Activated T-helper 1 cell treated with anti-CD3 and anti-CD28 coated beads, Interleukin-12 subunit alpha, Interleukin-12 subunit beta, Interleukin-2, Interleukin-4 antibody, amounts not matched to agents 30 ng/mL and 10 ng/mL and 1 ng/mL, durations not matched to agents 14 hours and 24 hours and 36 hours (primary cell): Measurements from ENCODE around the gene MT1X. TPM values are rescaled to one million over a fixed set of nuclear protein-coding genes. Genes with fewer than 3 reads are reported as not detected.

ENCODE experiments used
- DNase-seq: peaks from one replicate; pipeline ENCODE4 v3.0.0; 2021; ENCODE audit warnings: low spot score
- H3K27ac Mint-ChIP-seq: one replicate; pipeline ENCODE4 v1.8.0; 2021; ENCODE audit warnings: mild to moderate bottlenecking, mixed read lengths
- H3K27me3 Mint-ChIP-seq: one replicate; pipeline ENCODE4 v1.8.0; 2022; ENCODE audit warnings: mild to moderate bottlenecking, moderate library complexity, mixed read lengths; ENCODE audit not compliant: insufficient read depth
- H3K36me3 Mint-ChIP-seq: one replicate; pipeline ENCODE4 v1.8.0; 2021; ENCODE audit warnings: low read depth, mixed read lengths
- H3K4me1 Mint-ChIP-seq: one replicate; pipeline ENCODE4 v1.8.0; 2021; ENCODE audit warnings: low read depth, mixed read lengths
- H3K4me3 Mint-ChIP-seq: one replicate; pipeline ENCODE4 v1.8.0; 2021; ENCODE audit warnings: mild to moderate bottlenecking, moderate library complexity, mixed read lengths
- H3K9me3 Mint-ChIP-seq: one replicate; pipeline ENCODE4 v1.8.0; 2021; ENCODE audit warnings: mixed read lengths
- intact Hi-C: fragments of 100-400 bp; cut with micrococcal nuclease; formaldehyde crosslinking; loops from one replicate; pipeline ENCODE4 v1.15.1; 2024
- total RNA-seq: library from RNA; stranded (reverse); gene quantifications from 2 replicates; pipeline ENCODE4 v1.2.3, GENCODE V29; 2022

The MT1X gene
- total RNA-seq, 1 donor from 2014 or later = 60.7 TPM

GRCh38 chr16:56643833-56644232 is 38.4 kb upstream of the MT1X start:
- Mint-ChIP-seq H3K27me3 (peaks cover 54% of the 10 kb centered on the region), H3K4me1 (peaks cover 25% of the 10 kb centered on the region), H3K36me3 (no peaks in the 10 kb centered on the region), H3K27ac (no peak overlapping the region), H3K4me3 (peak overlapping the region; percentile 70), H3K9me3 (no peaks in the 10 kb centered on the region)
- intact Hi-C loops = loop anchor here (1.0 to 2.0 kb wide), 7 partner anchors 13 to 67 kb away; partner anchors contain the start of genes MT1E, MT1F, MT1X and MT2A
- no peak for DNase-seq

- H3K9me3 Mint-ChIP-seq = no peaks in the 10 kb centered on the region
- intact Hi-C loops = no loop called here
- peaks cover 43% of the 10 kb centered on the region for H3K27me3 Mint-ChIP-seq
- no peaks in the 10 kb centered on the region for H3K36me3 Mint-ChIP-seq
- DNase-seq = no peak
- peaks cover 25% of the 10 kb centered on the region for H3K4me1 Mint-ChIP-seq
- no peak overlapping the region for H3K27ac Mint-ChIP-seq
- no peak overlapping the region for H3K4me3 Mint-ChIP-seq
Observed at GRCh38 chr16:56645311-56645710, 37.0 kb upstream of the MT1X start.

GRCh38 chr16:56645838-56646237 is 36.4 kb upstream of the MT1X start:
- intact Hi-C loops = no loop called here

GRCh38 chr16:56647641-56648431 is 34.4 kb upstream of the MT1X start:
- H3K36me3 Mint-ChIP-seq = peaks cover 1% of the 10 kb centered on the region
- peaks cover 15% of the 10 kb centered on the region for H3K4me1 Mint-ChIP-seq
- no peaks in the 10 kb centered on the region for H3K9me3 Mint-ChIP-seq
- intact Hi-C loops = no loop called here
- no peak for DNase-seq
- H3K27me3 Mint-ChIP-seq = peaks cover 44% of the 10 kb centered on the region
- no peak overlapping the region for H3K27ac Mint-ChIP-seq
- no peak overlapping the region for H3K4me3 Mint-ChIP-seq

More at GRCh38 chr16:56645838-56646237, 36.4 kb upstream of the MT1X start:
- Mint-ChIP-seq H3K4me3 (no peak overlapping the region), H3K27me3 (peaks cover 38% of the 10 kb centered on the region), H3K36me3 (no peaks in the 10 kb centered on the region), H3K4me1 (peaks cover 25% of the 10 kb centered on the region), H3K27ac (no peak overlapping the region), H3K9me3 (no peaks in the 10 kb centered on the region)
- DNase-seq = no peak

- intact Hi-C loops = no loop called here
- no peak for DNase-seq
- Mint-ChIP-seq H3K27ac (no peak overlapping the region), H3K4me1 (peaks cover 2% of the 10 kb centered on the region), H3K9me3 (no peaks in the 10 kb centered on the region), H3K36me3 (peaks cover 1% of the 10 kb centered on the region), H3K27me3 (peaks cover 42% of the 10 kb centered on the region), H3K4me3 (no peak overlapping the region)
Observed at GRCh38 chr16:56649271-56649670, 33.0 kb upstream of the MT1X start.

- H3K9me3 Mint-ChIP-seq = no peaks in the 10 kb centered on the region
- no peak overlapping the region for H3K27ac Mint-ChIP-seq
- intact Hi-C loops = no loop called here
- H3K4me1 Mint-ChIP-seq = peaks cover under 1% of the 10 kb centered on the region
- peaks cover 43% of the 10 kb centered on the region for H3K27me3 Mint-ChIP-seq
- peaks cover 1% of the 10 kb centered on the region for H3K36me3 Mint-ChIP-seq
- no peak overlapping the region for H3K4me3 Mint-ChIP-seq
- no peak for DNase-seq
Observed at GRCh38 chr16:56649820-56650219, 32.5 kb upstream of the MT1X start.

GRCh38 chr16:56651586-56651985 is 30.7 kb upstream of the MT1X start, which contains the start of gene MT1B:
TSS of gene MT1B (plus strand) at chr16:56651886. CDS start at chr16:56651954, 68 bp downstream.
- Mint-ChIP-seq H3K27ac (no peak within 1 kb of the TSS), H3K27me3 (peaks cover 39% of the 10 kb centered on the region)
- intact Hi-C loops = no loop called here

GRCh38 chr16:56652600-56652999 is 29.7 kb upstream of the MT1X start:
- Mint-ChIP-seq H3K9me3 (no peaks in the 10 kb centered on the region), H3K36me3 (peaks cover 1% of the 10 kb centered on the region), H3K4me3 (no peak overlapping the region), H3K27ac (no peak overlapping the region), H3K4me1 (peaks cover 8% of the 10 kb centered on the region), H3K27me3 (peaks cover 31% of the 10 kb centered on the region)
- intact Hi-C loops = no loop called here
- no peak for DNase-seq

More at GRCh38 chr16:56651586-56651985, 30.7 kb upstream of the MT1X start, which contains the start of gene MT1B:
- Mint-ChIP-seq H3K36me3 (peaks cover 1% of the 10 kb centered on the region), H3K4me3 (no peak within 1 kb of the TSS), H3K4me1 (peaks cover 4% of the 10 kb centered on the region), H3K9me3 (no peaks in the 10 kb centered on the region)
- DNase-seq = no peak

GRCh38 chr16:56653218-56653617 is 29.1 kb upstream of the MT1X start:
- no peak overlapping the region for H3K27ac Mint-ChIP-seq
- peaks cover 31% of the 10 kb centered on the region for H3K27me3 Mint-ChIP-seq
- no peak overlapping the region for H3K4me3 Mint-ChIP-seq
- peaks cover 1% of the 10 kb centered on the region for H3K36me3 Mint-ChIP-seq
- no peaks in the 10 kb centered on the region for H3K9me3 Mint-ChIP-seq
- intact Hi-C loops = no loop called here
- peaks cover 14% of the 10 kb centered on the region for H3K4me1 Mint-ChIP-seq
- no peak for DNase-seq

GRCh38 chr16:56657555-56658326 is 24.5 kb upstream of the MT1X start, which contains the start of gene MT1F:
TSS of gene MT1F (plus strand) at chr16:56657959. CDS start at chr16:56658059, 100 bp downstream.
- intact Hi-C loops = loop anchor here (1.0 kb wide), 4 partner anchors 14 to 49 kb away; partner anchors contain the start of genes MT1E, MT1X and MT2A
- H3K4me1 Mint-ChIP-seq = peaks cover 26% of the 10 kb centered on the region

GRCh38 chr16:56658327-56658875 is 23.9 kb upstream of the MT1X start:
- intact Hi-C loops = no loop called here
- H3K27ac Mint-ChIP-seq = peak overlapping the region; percentile 82
- peaks cover 5% of the 10 kb centered on the region for H3K36me3 Mint-ChIP-seq
- H3K4me1 Mint-ChIP-seq = peaks cover 30% of the 10 kb centered on the region
- no peak for DNase-seq
- no peaks in the 10 kb centered on the region for H3K9me3 Mint-ChIP-seq
- peaks cover 19% of the 10 kb centered on the region for H3K27me3 Mint-ChIP-seq
- peak overlapping the region; percentile 98 for H3K4me3 Mint-ChIP-seq

More at GRCh38 chr16:56657555-56658326, 24.5 kb upstream of the MT1X start, which contains the start of gene MT1F:
- Mint-ChIP-seq H3K4me3 (peak within 1 kb of the TSS; percentile 98), H3K27me3 (peaks cover 21% of the 10 kb centered on the region), H3K36me3 (peaks cover 3% of the 10 kb centered on the region), H3K9me3 (no peaks in the 10 kb centered on the region), H3K27ac (peak within 1 kb of the TSS; percentile 82)
- peak; percentile 38 for DNase-seq
